Activated CD8-positive, alpha-beta memory T cell treated with anti-CD3 and anti-CD28 coated beads, Interleukin-2, amount 50 U/mL, for 1 hour (primary cell): ENCODE results near the gene RAB6C.
"Not testable (repeated sequence)": the region's sequence is repeated elsewhere in the genome, so short reads cannot be mapped to it uniquely, and the experiment has no call there.

ENCODE experiments used
- DNase-seq: peaks from one replicate; pipeline ENCODE4 v3.0.0-alpha.2; 2020; ENCODE audit errors: extremely low read depth

RAB6C gene

GRCh38 chr2:129979629-129980155 is at the start of gene RAB6C:
TSS of gene RAB6C (plus strand) at chr2:129979666. CDS start at chr2:129980116, 450 bp downstream.
- DNase-seq = not testable (repeated sequence)

GRCh38 chr2:129930451-129930850 is 49.0 kb upstream of the RAB6C start:
- DNase-seq = no peak

DNA sequence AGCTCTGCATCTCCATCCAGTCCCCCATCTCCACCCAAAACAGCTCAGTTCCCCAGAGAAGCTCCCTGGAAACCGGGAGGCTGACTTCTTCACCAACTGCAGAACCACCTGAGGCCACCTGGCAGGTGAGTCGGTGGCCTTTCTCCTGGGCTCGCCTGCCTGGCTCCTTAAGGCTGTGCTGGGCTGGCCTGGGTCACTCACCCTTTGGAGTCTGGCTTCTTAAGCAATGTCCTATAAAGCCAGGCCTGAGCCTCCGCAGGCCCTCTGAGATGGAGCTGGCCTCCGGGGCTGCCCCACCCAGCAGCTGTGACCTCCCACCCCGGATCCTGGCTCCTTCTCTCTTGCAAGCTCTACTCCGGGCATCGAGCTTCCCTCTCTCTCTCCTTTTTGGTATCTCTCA is 46.1 kb upstream of the RAB6C start:
- DNase-seq = not testable (repeated sequence)

DNA sequence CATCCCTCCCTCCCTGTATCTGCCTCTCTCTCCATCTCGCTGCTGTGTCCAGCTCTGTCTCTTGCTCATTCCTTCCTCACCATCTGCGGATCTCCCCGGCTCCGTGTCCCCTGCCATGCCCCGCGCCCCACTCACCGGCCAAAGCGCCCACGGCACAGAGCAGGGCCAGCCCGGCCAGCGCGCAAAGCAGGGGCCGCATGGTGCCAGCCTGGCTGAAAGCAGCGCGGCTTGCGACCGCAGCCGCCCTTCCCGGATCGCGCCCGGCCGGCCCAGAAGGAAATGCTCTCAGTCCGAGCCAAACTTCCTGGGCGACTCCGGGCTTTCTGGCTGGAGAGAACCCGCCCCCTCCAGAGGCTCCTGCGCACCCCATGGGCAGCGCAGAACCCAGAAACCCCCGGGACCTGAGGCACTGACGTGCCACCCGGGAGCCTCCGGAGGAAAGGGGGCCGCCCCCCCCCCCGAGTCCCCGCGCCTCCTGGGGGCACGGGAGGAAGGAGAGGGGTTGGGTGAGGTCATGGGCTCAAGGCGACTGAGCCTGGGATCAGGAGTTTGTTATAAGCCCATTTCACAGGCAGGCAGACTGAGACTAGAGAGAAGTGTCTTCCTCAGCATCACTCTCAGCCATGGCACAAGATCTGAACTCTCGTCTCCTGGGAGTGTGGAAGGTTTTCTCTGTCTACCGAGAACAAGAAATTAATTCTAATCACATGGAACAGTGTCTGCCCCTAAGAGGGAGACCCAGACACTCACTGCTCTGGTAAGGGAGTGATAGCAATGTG is 45.2 kb upstream of the RAB6C start:
- no peak for DNase-seq

DNA sequence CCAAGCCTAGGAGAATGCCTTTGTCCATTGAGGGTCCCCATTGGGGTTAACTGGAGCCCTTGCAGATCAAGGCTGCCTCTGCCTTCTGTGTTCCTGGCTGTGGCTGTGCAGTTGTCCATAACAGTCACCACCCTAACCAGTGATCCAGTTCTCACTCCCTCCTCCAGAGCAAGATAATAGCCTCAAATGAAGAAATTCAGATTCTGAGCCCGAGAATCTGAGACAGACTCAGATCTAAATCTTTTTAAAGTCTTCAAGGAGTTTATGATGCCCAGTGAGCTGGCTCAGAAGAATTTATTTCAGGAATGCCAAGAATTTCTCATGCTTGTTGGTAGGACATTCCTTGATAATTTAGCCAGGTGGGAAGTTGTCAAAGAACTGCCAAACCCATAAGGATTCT is 44.3 kb upstream of the RAB6C start:
- no peak for DNase-seq

- DNase-seq = no peak
Measured at GRCh38 chr2:129936334-129936934, 43.0 kb upstream of the RAB6C start.

DNA sequence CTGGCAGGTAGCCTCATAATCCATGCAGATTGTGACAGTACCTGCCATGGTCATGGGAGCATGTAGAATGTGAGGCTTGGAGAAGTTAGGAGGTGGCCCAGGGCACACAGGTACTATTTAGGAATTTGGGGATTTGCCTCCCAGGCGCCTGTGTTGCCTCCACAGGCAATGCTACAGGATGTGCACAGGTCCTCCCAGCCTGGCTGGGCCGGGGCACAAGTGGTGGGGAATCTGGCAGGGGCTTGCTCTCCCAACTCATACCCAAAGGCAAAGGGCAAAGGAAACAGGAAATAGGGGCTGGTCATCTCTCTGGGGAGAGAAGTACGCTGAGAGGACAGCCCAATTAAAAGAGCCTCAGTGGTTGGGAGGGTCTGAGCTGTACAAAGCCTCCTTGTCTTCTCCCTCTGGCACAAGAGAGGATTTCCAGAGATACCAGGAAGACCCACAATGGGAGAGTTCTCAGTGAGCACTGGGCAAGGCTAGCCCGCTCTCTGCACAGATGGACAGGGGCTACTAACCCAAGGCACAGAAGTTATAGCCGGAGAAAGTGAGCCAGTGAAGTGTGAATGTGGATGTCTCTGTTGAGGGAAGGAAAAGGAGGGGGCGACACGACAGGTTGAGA is 40.5 kb upstream of the RAB6C start:
- not testable (repeated sequence) for DNase-seq

- not testable (repeated sequence) for DNase-seq
Measured at GRCh38 chr2:129943456-129943855, 36.0 kb upstream of the RAB6C start.

DNA sequence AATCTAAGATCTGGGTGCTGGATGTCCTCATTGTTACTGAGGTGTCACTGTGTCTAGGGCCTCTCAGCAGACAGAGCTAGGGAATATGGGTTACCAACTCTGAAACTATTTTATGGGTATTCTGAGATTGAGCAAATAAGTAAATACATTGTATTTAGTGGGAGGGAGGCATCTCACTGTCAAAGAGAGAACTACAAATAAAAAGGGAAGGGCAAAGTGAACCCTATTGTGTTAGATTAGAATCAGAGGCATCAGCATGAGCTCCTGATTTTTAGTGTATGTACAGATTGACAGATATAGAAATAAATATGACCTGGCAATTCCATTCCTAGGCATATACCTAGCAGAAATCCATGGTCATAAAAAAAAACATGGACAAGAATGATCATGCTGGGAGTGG is 33.9 kb upstream of the RAB6C start:
- DNase-seq = no peak

DNA sequence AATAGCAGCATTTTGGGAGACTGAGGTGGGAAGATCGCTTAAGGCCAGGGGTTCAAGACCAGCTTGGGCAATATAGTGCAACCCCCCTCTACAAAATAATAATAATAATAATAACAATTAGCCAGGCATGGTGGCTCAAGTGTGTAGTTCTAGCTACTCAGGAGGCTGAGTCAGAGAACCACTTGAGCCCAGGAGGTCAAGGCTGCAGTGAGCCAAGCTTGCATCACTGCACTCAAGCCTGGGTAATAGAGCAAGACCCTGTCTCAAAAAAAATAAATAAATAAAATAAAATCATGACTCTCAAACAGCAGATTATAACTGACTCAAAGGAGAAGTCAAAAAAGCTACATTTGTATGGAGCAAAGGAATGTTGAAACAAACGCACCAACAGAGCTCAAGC is 31.8 kb upstream of the RAB6C start:
- DNase-seq = not testable (repeated sequence)

DNA sequence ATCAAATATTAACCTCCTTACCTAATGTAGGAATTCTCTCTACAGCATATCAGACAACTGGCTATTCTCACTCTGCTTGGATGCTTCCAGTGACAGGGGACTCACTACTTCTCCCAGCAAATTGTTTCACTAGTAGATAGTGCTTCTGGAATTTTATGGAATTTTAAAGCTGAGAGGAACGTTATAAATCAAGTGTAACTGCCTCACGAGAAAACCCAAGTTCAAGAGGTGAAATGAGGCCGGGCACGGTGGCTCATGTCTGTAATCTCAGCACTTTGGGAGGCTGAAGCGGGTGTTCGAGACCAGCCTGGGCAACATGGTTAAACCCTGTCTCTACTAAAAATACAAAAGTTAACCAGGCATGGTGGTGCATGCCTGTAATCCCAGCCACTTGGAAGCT is 23.3 kb upstream of the RAB6C start:
- DNase-seq = not testable (repeated sequence)

DNA sequence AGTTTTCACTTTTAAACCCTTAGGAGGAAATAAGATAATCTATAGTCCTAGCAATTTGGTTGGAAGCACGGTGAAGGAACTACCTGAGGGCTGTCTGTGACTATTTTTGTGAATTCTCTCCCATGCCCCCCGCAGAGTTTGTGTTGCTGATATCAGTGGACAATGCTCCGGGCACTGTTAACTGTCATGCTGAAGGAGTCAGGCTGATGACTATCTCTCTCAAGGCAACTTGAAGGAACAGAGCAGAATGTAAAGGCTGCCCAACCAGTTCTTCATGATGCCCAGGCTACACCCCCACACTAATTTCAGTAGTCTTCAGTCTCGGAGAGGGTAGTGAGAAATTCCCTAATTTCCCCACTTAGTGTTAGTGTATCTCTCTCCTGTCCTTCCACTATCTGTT is 21.6 kb upstream of the RAB6C start:
- no peak for DNase-seq

DNA sequence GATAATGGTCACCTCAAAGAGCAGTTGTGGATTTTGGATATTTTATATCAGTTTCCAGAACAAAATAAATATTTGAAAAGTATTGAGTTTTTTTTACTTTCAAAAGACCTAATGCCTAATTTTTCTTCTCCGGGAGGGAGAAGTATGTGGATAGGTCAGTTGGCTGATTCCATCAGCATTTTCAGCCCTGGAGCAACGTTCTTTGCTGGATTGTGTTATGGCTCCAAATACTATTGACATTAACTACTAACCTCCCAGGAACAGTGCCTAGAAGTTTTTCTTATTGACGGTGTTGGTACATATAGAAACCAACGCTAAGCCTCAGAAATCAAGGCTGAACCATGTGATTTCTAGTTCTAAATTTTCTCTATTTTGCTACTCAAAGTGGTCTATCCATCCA is 20.7 kb upstream of the RAB6C start:
- not testable (repeated sequence) for DNase-seq

GRCh38 chr2:129968605-129969004 is 10.9 kb upstream of the RAB6C start:
- DNase-seq = not testable (repeated sequence)

DNA sequence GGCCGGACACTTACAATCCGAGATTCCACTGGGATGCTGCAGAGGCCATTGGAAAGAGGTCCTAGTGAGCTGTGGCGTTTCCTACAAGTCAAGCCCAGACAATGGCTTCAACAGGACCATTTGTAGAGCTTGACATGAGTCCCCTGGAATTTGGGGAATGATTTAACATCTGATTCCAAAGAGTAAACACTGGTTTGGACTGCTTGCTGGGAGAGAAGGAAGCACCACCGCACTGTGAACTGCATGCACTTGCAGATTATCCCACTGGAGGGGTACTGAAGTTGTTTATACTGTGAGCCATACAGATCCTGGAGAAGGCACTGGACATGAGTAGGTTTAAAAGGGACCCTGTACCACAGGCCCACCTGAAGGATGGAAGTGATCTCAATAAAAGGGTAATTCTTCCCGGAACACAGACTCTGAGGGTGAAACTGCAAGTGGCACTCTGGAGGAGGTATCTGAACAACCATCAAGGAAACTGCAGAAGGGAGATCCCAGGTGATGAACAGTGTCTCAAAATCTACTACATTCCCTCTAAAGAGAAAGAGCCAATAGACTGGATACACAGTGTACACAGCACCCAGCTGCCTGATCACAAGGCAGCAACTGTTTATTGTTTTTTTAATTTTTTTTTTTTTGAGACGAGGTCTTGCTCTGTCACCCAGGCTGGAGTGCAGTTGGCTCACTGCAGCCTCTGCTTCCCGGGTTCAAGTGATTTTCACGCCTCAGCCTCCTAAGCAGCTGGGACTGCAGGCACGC is 4.3 kb upstream of the RAB6C start:
- DNase-seq = no peak

DNA sequence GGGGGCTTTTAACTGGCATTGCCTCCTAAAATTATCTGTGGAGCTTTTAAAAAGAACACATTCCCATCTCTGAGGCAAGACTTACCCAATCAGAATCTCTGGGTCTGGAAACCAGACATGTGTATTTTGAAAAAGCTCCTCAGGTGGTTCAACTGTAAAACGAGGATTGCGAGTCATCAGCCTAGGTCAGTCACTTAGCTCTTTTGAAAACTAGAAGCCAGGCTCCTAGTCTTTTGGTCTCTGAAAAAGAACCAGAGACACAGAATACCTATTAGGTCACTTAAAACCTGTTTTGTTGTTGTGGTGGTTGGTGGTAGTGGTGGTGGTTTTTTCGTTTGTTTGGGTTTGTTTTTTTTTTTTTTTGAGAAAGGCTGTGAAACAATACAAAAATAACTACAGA is 2.5 kb upstream of the RAB6C start:
- DNase-seq = not testable (repeated sequence)

- no peak for DNase-seq
Measured at GRCh38 chr2:129977986-129978385, 1.5 kb upstream of the RAB6C start.

GRCh38 chr2:129980246-129980645 is 780 bp downstream of the RAB6C start:
- not testable (repeated sequence) for DNase-seq

DNA sequence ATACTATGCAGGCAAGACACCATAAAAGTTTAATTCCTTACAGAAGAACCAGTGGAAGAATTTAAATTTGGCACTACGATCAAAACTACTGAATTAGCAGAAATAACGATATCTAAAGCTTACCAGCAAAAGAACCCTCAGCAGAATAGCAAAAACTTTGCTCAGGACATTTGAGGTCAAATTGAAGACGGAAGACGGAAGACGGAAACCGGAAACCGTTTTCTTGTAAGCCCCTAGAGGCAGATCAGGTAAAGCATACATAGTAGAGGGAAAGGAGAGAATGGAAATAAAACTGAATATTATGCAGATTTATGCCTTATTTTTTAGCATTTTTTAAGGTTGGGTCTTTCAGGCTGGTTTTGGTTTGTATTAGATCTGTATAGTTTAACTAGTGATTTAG is 2.2 kb downstream of the RAB6C start:
- DNase-seq = not testable (repeated sequence)

- DNase-seq = no peak
Measured at GRCh38 chr2:129984426-129984825, 5.0 kb downstream of the RAB6C start.

GRCh38 chr2:129992415-129993006 is 13.0 kb downstream of the RAB6C start:
- not testable (repeated sequence) for DNase-seq

GRCh38 chr2:129993151-129993550 is 13.7 kb downstream of the RAB6C start:
- DNase-seq = not testable (repeated sequence)
